ENCODE measurements around the gene ZBTB43.

- TF ChIP-seq CTCF (IDR thresholded peaks at IDR 0.05), result no peak
- no peak for TF ChIP-seq POLR2A (IDR thresholded peaks at IDR 0.05)
- no peak for TF ChIP-seq POLR2AphosphoS5 (IDR thresholded peaks at IDR 0.05)
These were observed 34.1 kb downstream of the ZBTB43 start for GRCh38 chr9:126838895-126839294.

Data from sigmoid colon (tissue), 4 donors.